ENCODE data around the gene TPCN2. TPM values are rescaled to one million over a fixed set of nuclear protein-coding genes. Genes with fewer than 3 reads are reported as not detected.

Gene TPCN2
- total RNA-seq, 1 experiment from 2014 or later, result 15.2 TPM

DNA sequence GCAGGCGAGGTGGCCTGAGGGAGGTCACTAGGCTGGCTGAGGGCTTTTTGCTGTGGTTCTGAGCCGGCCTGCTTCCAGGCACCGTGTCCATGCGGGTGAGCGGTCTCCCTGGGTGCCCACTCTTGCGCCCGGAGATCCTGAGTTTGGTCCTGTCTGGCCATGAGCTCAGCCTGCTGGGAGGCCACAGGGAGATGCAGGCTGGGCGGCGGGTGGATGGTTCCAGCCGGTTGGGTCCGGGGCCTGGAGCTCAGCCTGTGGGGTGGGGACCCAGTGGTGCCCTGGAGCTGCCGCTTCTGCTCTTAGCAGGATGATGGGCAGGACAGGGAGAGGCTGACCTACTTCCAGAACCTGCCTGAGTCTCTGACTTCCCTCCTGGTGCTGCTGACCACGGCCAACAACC is 18.5 kb downstream of the TPCN2 start:
- H4K20me1 ChIP-seq (ENCODE audit: insufficient read depth), result no peaks in the 10 kb centered on the region
- intact Hi-C loops (cut with micrococcal nuclease), result no loop called here
- DNase-seq (ENCODE audit: low read depth, low spot score) (no peak), ATAC-seq (no peak)
- ChIA-PET CTCF (no interaction called here), RAD21 (ENCODE audit: low non-redundant PET in 1 of 2, low total read pairs in 2 of 2, uncharacterized antibody in 2 of 2, unreplicated experiment in 2 of 2) (no interaction called here), POLR2A (no interaction called here)
- peaks cover 0 to 2% of the 10 kb centered on the region in 2 experiments; a peak in 1 of 4 replicates for H3K36me3 ChIP-seq (ENCODE audit: control insufficient read depth in 1 of 2, insufficient read depth in 2 of 2, low read length in 2 of 2)
- no peak overlapping the region for H3K4me3 ChIP-seq (replicated peaks in 1 of 2; ENCODE audit: low read depth in 1 of 2, low read length in 2 of 2)
- no peak overlapping the region for H2AFZ ChIP-seq (ENCODE audit: low read depth, low read length, poor library complexity, severe bottlenecking)
- no peak overlapping the region for H3K27ac ChIP-seq (ENCODE audit: low read depth, low read length)
- H3K27me3 ChIP-seq (ENCODE audit: insufficient read depth, low read length), result no peaks in the 10 kb centered on the region
- no peaks in the 10 kb centered on the region for H3K79me2 ChIP-seq (ENCODE audit: insufficient read depth, low read length)
- no peaks in the 10 kb centered on the region for H3K9me3 ChIP-seq (ENCODE audit: control insufficient read depth in 1 of 2, insufficient read depth in 1 of 2, low read depth in 1 of 2, low read length in 2 of 2)
- TF ChIP-seq ZFX (IDR thresholded peaks at IDR 0.05) (no peak), REST (IDR thresholded peaks at IDR 0.05; ENCODE audit: low read depth) (no peak), ELF1 (IDR thresholded peaks at IDR 0.05; ENCODE audit: borderline replicate concordance, low read depth) (no peak), CEBPB (IDR thresholded peaks at IDR 0.05; ENCODE audit: low read depth) (no peak)
- H3K9me2 ChIP-seq (ENCODE audit: insufficient read depth), result no peaks in the 10 kb centered on the region
- H3K4me1 ChIP-seq (ENCODE audit: control insufficient read depth in 1 of 2, insufficient read depth in 2 of 2, low read length in 2 of 2), result no peaks in the 10 kb centered on the region
- no TSS peak for BruUV-seq (replicated peaks)
- no peak overlapping the region for H3K4me2 ChIP-seq (ENCODE audit: low read length)
- no peak overlapping the region for H3K9ac ChIP-seq (ENCODE audit: low read length)

DNA sequence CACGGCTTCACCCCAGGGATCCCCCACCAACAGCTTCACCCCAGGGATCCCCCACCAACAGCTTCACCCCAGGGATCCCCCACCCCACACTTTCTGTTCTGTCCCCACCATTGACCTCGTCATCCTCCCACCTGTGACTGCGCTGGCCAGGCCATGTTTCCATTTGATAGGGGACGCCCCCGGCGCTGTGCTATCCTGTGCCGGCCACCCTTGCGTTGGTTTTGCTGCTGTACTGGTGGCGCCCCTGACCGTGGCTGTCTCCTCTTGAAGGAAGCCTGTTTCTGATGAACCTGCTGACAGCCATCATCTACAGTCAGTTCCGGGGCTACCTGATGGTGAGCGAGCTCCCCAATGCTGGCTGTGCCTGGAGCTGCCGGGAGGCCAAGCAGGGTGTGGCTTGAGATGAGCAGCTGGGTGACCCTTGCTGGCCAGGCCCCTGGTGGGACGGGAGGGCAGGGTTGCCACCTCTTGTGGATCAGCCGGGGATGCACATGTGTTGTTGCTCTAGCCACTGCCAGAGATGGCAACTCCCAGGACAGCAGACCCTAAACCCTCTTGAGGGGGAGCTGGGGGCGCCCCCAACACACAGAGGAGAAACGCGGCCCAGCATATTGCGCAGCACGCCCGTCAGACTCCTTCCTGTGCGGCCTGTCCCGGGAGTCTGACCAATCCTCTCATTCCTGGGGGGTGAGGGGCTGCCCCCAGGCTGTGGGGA is 22.5 kb downstream of the TPCN2 start:
- BruUV-seq (replicated peaks), result no TSS peak
- H3K4me2 ChIP-seq (ENCODE audit: low read length), result no peak overlapping the region
- no peaks in the 10 kb centered on the region for H3K9me2 ChIP-seq (ENCODE audit: insufficient read depth)
- H3K27ac ChIP-seq (ENCODE audit: low read depth, low read length), result no peak overlapping the region
- ChIA-PET RAD21 (ENCODE audit: low non-redundant PET in 1 of 2, low total read pairs in 2 of 2, uncharacterized antibody in 2 of 2, unreplicated experiment in 2 of 2) (no interaction called here), POLR2A (no interaction called here), CTCF (interaction anchor here (1.2 kb wide), 1 partner anchor 181 kb away, joined by 3 read pairs; no protein-coding TSS in a partner anchor)
- ATAC-seq (no peak), DNase-seq (ENCODE audit: low read depth, low spot score) (no peak)
- no peaks in the 10 kb centered on the region for H3K9me3 ChIP-seq (ENCODE audit: control insufficient read depth in 1 of 2, insufficient read depth in 1 of 2, low read depth in 1 of 2, low read length in 2 of 2)
- H2AFZ ChIP-seq (ENCODE audit: low read depth, low read length, poor library complexity, severe bottlenecking), result no peak overlapping the region
- no peaks in the 10 kb centered on the region for H3K27me3 ChIP-seq (ENCODE audit: insufficient read depth, low read length)
- peaks cover 14 to 23% of the 10 kb centered on the region in 2 experiments for H3K4me1 ChIP-seq (ENCODE audit: control insufficient read depth in 1 of 2, insufficient read depth in 2 of 2, low read length in 2 of 2)
- no peaks in the 10 kb centered on the region for H3K79me2 ChIP-seq (ENCODE audit: insufficient read depth, low read length)
- intact Hi-C loops (cut with micrococcal nuclease), result no loop called here
- H4K20me1 ChIP-seq (ENCODE audit: insufficient read depth), result no peaks in the 10 kb centered on the region
- no peak overlapping the region for H3K4me3 ChIP-seq (replicated peaks in 1 of 2; ENCODE audit: low read depth in 1 of 2, low read length in 2 of 2)
- no peak overlapping the region for H3K9ac ChIP-seq (ENCODE audit: low read length)
- TF ChIP-seq ELF1 (IDR thresholded peaks at IDR 0.05; ENCODE audit: borderline replicate concordance, low read depth) (no peak), EGR1 (IDR thresholded peaks at IDR 0.05; ENCODE audit: low read depth) (no peak), RAD21 (IDR thresholded peaks at IDR 0.05; ENCODE audit: low read depth) (no peak)
- TF ChIP-seq, protein P1, sequence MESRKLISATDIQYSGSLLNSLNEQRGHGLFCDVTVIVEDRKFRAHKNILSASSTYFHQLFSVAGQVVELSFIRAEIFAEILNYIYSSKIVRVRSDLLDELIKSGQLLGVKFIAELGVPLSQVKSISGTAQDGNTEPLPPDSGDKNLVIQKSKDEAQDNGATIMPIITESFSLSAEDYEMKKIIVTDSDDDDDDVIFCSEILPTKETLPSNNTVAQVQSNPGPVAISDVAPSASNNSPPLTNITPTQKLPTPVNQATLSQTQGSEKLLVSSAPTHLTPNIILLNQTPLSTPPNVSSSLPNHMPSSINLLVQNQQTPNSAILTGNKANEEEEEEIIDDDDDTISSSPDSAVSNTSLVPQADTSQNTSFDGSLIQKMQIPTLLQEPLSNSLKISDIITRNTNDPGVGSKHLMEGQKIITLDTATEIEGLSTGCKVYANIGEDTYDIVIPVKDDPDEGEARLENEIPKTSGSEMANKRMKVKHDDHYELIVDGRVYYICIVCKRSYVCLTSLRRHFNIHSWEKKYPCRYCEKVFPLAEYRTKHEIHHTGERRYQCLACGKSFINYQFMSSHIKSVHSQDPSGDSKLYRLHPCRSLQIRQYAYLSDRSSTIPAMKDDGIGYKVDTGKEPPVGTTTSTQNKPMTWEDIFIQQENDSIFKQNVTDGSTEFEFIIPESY (IDR thresholded peaks at IDR 0.05; ENCODE audit: extremely low read depth, insufficient replicate concordance, low read length), result no peak
- peaks cover 0 to 2% of the 10 kb centered on the region in 2 experiments; a peak in 1 of 4 replicates for H3K36me3 ChIP-seq (ENCODE audit: control insufficient read depth in 1 of 2, insufficient read depth in 2 of 2, low read length in 2 of 2)
